ENCODE measurements around the gene SLC11A1.

The SLC11A1 gene

DNA sequence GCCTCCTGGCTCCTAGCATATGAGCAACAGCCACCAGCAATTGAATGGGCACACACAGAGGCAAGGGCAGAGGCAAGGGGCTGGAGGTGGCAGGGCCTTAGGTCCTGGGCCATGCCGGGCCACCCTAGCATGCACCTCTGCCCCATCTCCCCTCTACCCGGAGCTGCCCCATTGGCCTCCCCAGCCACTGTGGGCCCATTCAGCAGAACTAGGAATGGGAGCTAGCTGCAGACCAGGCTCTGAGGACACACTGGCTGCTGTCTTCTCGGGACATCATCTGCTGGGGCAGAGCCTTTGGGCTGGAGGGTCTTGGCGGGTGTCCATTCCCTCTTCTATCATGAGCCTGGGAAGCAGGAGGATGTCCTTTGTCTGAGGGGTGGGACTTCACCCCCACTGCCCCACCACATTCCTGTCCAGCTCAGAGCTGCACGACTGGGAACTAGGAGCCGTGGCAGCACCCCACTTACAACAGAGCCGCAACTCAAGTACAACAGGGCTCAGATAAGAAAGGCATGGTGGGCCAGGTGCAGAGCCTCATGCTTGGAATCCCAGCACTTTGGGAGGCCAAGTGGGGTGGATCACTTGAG, 37.6 kb downstream of the SLC11A1 start:
- no peaks in the 10 kb centered on the region for H3K36me3 ChIP-seq (ENCODE audit: insufficient read depth, low read length)
- no peaks in the 10 kb centered on the region for H3K9me3 ChIP-seq (ENCODE audit: low read length)
- H3K4me3 ChIP-seq (ENCODE audit: low read depth in 1 of 2, low read length in 2 of 2) = no peak overlapping the region
- H3K27me3 ChIP-seq (ENCODE audit: control insufficient read depth in 1 of 2, insufficient read depth in 2 of 2, low read length in 2 of 2) = no peaks in the 10 kb centered on the region
- H3K4me1 ChIP-seq (ENCODE audit: insufficient read depth, low read length) = no peaks in the 10 kb centered on the region
- H3K27ac ChIP-seq (ENCODE audit: low read depth, low read length) = no peak overlapping the region
- no peak overlapping the region for H3K9ac ChIP-seq (ENCODE audit: low read length)

DNA sequence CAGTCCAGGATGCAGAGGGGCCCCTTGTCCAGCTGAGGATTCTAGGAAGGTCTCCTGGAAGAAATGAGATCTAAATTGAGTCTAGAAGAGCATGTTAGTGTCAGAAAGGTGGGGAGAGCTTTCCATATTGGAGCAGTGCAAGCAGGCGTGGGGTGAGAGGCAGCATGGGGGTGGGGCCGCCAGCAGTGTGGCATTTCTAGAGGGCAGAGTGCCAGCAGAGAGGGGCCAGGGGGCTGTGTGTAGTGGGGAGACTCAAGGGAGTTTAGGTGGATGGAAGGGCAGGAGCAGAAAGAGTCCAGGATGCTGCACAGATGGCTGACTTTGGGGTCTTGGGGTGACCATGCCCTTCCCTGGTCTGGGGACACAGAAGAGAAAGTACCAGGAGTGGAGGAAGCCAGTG, 39.0 kb downstream of the SLC11A1 start:
- H3K36me3 ChIP-seq (ENCODE audit: insufficient read depth, low read length) = no peaks in the 10 kb centered on the region
- no peak overlapping the region for H3K27ac ChIP-seq (ENCODE audit: low read depth, low read length)
- no peak overlapping the region for H3K9ac ChIP-seq (ENCODE audit: low read length)
- no peak overlapping the region for H3K4me3 ChIP-seq (ENCODE audit: low read depth in 1 of 2, low read length in 2 of 2)
- H3K4me1 ChIP-seq (ENCODE audit: insufficient read depth, low read length) = no peaks in the 10 kb centered on the region
- no peaks in the 10 kb centered on the region for H3K27me3 ChIP-seq (ENCODE audit: control insufficient read depth in 1 of 2, insufficient read depth in 2 of 2, low read length in 2 of 2)
- H3K9me3 ChIP-seq (ENCODE audit: low read length) = no peaks in the 10 kb centered on the region

GRCh38 chr2:218422403-218423086, 40.5 kb downstream of the SLC11A1 start:
- Histone ChIP-seq H3K27me3 (ENCODE audit: control insufficient read depth in 1 of 2, insufficient read depth in 2 of 2, low read length in 2 of 2) (no peaks in the 10 kb centered on the region), H3K4me1 (ENCODE audit: insufficient read depth, low read length) (no peaks in the 10 kb centered on the region), H3K27ac (ENCODE audit: low read depth, low read length) (no peak overlapping the region), H3K4me3 (ENCODE audit: low read depth in 1 of 2, low read length in 2 of 2) (no peak overlapping the region), H3K36me3 (ENCODE audit: insufficient read depth, low read length) (no peaks in the 10 kb centered on the region), H3K9ac (ENCODE audit: low read length) (no peak overlapping the region), H3K9me3 (ENCODE audit: low read length) (no peaks in the 10 kb centered on the region)

- H3K4me3 ChIP-seq (ENCODE audit: low read depth in 1 of 2, low read length in 2 of 2) = no peak overlapping the region
- no peaks in the 10 kb centered on the region for H3K4me1 ChIP-seq (ENCODE audit: insufficient read depth, low read length)
- H3K27ac ChIP-seq (ENCODE audit: low read depth, low read length) = no peak overlapping the region
- H3K9ac ChIP-seq (ENCODE audit: low read length) = no peak overlapping the region
- no peaks in the 10 kb centered on the region for H3K9me3 ChIP-seq (ENCODE audit: low read length)
- no peaks in the 10 kb centered on the region for H3K36me3 ChIP-seq (ENCODE audit: insufficient read depth, low read length)
- H3K27me3 ChIP-seq (ENCODE audit: control insufficient read depth in 1 of 2, insufficient read depth in 2 of 2, low read length in 2 of 2) = no peaks in the 10 kb centered on the region
Measured at GRCh38 chr2:218423584-218423983, 41.5 kb downstream of the SLC11A1 start.

GRCh38 chr2:218425531-218425930, 43.5 kb downstream of the SLC11A1 start:
- no peak overlapping the region for H3K9ac ChIP-seq (ENCODE audit: low read length)
- H3K4me1 ChIP-seq (ENCODE audit: insufficient read depth, low read length) = no peaks in the 10 kb centered on the region
- no peaks in the 10 kb centered on the region for H3K36me3 ChIP-seq (ENCODE audit: insufficient read depth, low read length)
- H3K4me3 ChIP-seq (ENCODE audit: low read depth in 1 of 2, low read length in 2 of 2) = no peak overlapping the region
- no peaks in the 10 kb centered on the region for H3K9me3 ChIP-seq (ENCODE audit: low read length)
- no peaks in the 10 kb centered on the region for H3K27me3 ChIP-seq (ENCODE audit: control insufficient read depth in 1 of 2, insufficient read depth in 2 of 2, low read length in 2 of 2)
- H3K27ac ChIP-seq (ENCODE audit: low read depth, low read length) = no peak overlapping the region

DNA sequence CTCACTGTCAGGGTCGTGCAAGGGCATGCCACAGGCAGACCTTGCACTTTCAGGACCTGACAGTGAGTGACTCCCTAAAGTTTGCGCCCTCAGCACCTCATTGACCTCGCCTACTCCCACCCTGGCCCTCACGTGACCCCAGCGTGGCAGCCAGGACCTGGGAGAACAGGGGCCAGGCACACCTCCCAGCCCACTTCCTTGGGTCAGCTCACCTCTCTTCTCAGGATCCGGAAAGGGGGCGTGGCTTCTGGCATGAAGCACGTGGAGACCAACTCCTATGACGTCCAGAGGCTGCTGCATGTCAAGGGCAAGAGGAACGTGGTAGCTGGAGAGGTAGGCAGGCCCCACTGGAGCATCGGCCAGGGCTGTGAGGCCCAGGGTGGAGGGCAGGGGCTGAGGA, 45.7 kb downstream of the SLC11A1 start:
- H3K4me3 ChIP-seq (ENCODE audit: low read depth in 1 of 2, low read length in 2 of 2) = no peak overlapping the region
- H3K27ac ChIP-seq (ENCODE audit: low read depth, low read length) = no peak overlapping the region
- H3K4me1 ChIP-seq (ENCODE audit: insufficient read depth, low read length) = no peaks in the 10 kb centered on the region
- H3K36me3 ChIP-seq (ENCODE audit: insufficient read depth, low read length) = no peaks in the 10 kb centered on the region
- no peak overlapping the region for H3K9ac ChIP-seq (ENCODE audit: low read length)
- H3K27me3 ChIP-seq (ENCODE audit: control insufficient read depth in 1 of 2, insufficient read depth in 2 of 2, low read length in 2 of 2) = no peaks in the 10 kb centered on the region
- H3K9me3 ChIP-seq (ENCODE audit: low read length) = no peaks in the 10 kb centered on the region

- Histone ChIP-seq H3K4me3 (ENCODE audit: low read depth in 1 of 2, low read length in 2 of 2) (no peak overlapping the region), H3K27me3 (ENCODE audit: control insufficient read depth in 1 of 2, insufficient read depth in 2 of 2, low read length in 2 of 2) (no peaks in the 10 kb centered on the region), H3K36me3 (ENCODE audit: insufficient read depth, low read length) (no peaks in the 10 kb centered on the region), H3K9me3 (ENCODE audit: low read length) (no peaks in the 10 kb centered on the region), H3K4me1 (ENCODE audit: insufficient read depth, low read length) (no peaks in the 10 kb centered on the region), H3K27ac (ENCODE audit: low read depth, low read length) (no peak overlapping the region), H3K9ac (ENCODE audit: low read length) (no peak overlapping the region)
Measured at GRCh38 chr2:218428846-218429558, 46.9 kb downstream of the SLC11A1 start.

DNA sequence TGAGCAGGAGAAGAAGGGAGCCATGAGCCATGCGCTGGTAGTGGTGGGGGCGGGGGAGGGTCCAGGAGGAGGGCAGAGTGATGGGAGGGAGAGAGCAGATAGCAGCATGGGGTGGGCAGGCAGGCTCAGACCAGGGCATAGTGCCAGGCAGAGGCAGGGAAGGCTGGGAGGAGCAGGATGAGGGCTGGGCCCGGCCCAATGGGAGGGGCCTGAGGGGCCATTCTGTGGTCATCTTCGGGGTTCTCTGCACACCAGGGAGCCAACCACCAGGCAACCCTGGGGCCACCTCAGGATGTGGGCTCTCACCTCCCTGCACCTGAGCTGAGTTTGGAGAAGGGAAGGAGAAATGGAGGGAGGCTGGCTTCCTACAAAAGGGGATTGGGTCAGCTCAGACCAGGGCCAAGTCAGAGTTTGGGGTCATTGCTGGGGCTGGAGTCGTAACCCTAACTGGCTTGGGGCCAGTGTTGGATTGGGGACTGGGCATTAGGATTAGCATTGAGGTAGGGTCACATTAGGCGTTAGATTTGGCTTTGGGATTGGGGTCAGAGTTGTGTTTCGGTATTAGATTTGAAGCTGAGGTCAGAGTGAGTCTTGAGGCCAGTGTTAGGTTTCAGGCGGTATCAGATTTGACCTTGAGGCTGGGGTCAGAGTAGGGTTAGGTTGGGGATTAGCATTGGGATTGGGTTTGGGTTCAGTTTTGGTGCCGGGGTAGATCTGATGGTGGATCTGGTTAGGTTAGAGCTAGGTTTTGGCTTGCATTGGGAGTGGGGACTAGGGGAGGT, 48.0 kb downstream of the SLC11A1 start:
- H3K36me3 ChIP-seq (ENCODE audit: insufficient read depth, low read length) = no peaks in the 10 kb centered on the region

GRCh38 chr2:218430721-218431120, 48.6 kb downstream of the SLC11A1 start:
- Histone ChIP-seq H3K36me3 (ENCODE audit: insufficient read depth, low read length) (no peaks in the 10 kb centered on the region), H3K4me1 (ENCODE audit: insufficient read depth, low read length) (no peaks in the 10 kb centered on the region), H3K9ac (ENCODE audit: low read length) (no peak overlapping the region), H3K9me3 (ENCODE audit: low read length) (no peaks in the 10 kb centered on the region), H3K4me3 (ENCODE audit: low read depth in 1 of 2, low read length in 2 of 2) (no peak overlapping the region), H3K27me3 (ENCODE audit: control insufficient read depth in 1 of 2, insufficient read depth in 2 of 2, low read length in 2 of 2) (no peaks in the 10 kb centered on the region), H3K27ac (ENCODE audit: low read depth, low read length) (no peak overlapping the region)

More for the DNA sequence above, 48.0 kb downstream of the SLC11A1 start:
- Histone ChIP-seq H3K27me3 (ENCODE audit: control insufficient read depth in 1 of 2, insufficient read depth in 2 of 2, low read length in 2 of 2) (no peaks in the 10 kb centered on the region), H3K4me3 (ENCODE audit: low read depth in 1 of 2, low read length in 2 of 2) (no peak overlapping the region), H3K27ac (ENCODE audit: low read depth, low read length) (no peak overlapping the region), H3K9ac (ENCODE audit: low read length) (no peak overlapping the region), H3K4me1 (ENCODE audit: insufficient read depth, low read length) (no peaks in the 10 kb centered on the region), H3K9me3 (ENCODE audit: low read length) (no peaks in the 10 kb centered on the region)

- Histone ChIP-seq H3K36me3 (ENCODE audit: insufficient read depth, low read length) (no peaks in the 10 kb centered on the region), H3K9ac (ENCODE audit: low read length) (no peak overlapping the region), H3K9me3 (ENCODE audit: low read length) (no peaks in the 10 kb centered on the region), H3K4me1 (ENCODE audit: insufficient read depth, low read length) (no peaks in the 10 kb centered on the region), H3K27me3 (ENCODE audit: control insufficient read depth in 1 of 2, insufficient read depth in 2 of 2, low read length in 2 of 2) (no peaks in the 10 kb centered on the region), H3K27ac (ENCODE audit: low read depth, low read length) (no peak overlapping the region), H3K4me3 (ENCODE audit: low read depth in 1 of 2, low read length in 2 of 2) (no peak overlapping the region)
Measured at GRCh38 chr2:218431878-218432277, 49.8 kb downstream of the SLC11A1 start.

DNA sequence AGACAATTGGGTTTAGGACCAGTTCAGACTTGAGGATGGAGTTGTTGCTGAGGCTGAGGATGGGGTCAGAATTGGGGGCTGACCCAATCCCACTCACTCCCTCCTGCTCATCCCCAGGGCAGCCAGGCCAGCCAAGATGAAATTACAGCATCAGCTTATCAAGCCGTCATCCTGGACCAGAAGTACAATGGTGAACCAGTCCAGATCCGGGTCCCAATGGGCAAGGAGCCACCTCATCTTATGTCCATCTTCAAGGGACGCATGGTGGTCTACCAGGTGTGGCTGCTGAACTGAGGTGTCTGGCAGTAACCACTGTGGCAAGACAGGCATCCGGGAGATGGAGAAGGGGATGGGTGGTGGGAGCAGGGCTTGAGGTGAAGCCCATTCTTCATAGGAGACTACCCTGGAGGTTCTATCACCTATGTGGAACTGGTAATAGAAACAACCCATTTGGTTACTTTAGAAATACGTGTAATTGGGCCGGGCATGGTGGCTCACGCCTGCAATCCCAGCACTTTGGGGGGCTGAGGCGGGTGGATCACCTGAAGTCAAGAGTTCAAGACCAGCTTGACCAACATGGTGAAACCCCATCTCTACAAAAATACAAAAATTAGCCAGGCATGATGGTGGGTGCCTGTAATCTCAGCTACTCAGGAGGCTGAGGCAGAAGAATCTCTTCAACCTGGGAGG, 50.7 kb downstream of the SLC11A1 start:
- H3K27ac ChIP-seq (ENCODE audit: low read depth, low read length) = no peak overlapping the region
- H3K9me3 ChIP-seq (ENCODE audit: low read length) = no peaks in the 10 kb centered on the region
- H3K4me1 ChIP-seq (ENCODE audit: insufficient read depth, low read length) = no peaks in the 10 kb centered on the region
- H3K36me3 ChIP-seq (ENCODE audit: insufficient read depth, low read length) = no peaks in the 10 kb centered on the region
- H3K9ac ChIP-seq (ENCODE audit: low read length) = no peak overlapping the region
- H3K27me3 ChIP-seq (ENCODE audit: control insufficient read depth in 1 of 2, insufficient read depth in 2 of 2, low read length in 2 of 2) = no peaks in the 10 kb centered on the region
- H3K4me3 ChIP-seq (ENCODE audit: low read depth in 1 of 2, low read length in 2 of 2) = no peak overlapping the region
